Suprapubic skin (tissue), 4 donors: ENCODE measurements around the gene C2CD3. TPM values are rescaled to one million over a fixed set of nuclear protein-coding genes. Genes with fewer than 3 reads are reported as not detected.

Experiments
- DNase-seq, 2 donors: peaks; one replicate each; pipeline ENCODE4 v3.0.0-alpha.2; 2019; ENCODE audit warnings: low spot score in 2 of 2
- H3K27ac ChIP-seq: fragments of 200-600 bp; sonication (generic); one replicate; pipeline ENCODE4 v1.5.1; 2019
- H3K27me3 ChIP-seq: fragments of 200-600 bp; sonication (generic); one replicate; pipeline ENCODE4 v1.5.1; 2019
- H3K36me3 ChIP-seq: fragments of 200-600 bp; sonication (generic); one replicate; pipeline ENCODE4 v1.5.1; 2019
- H3K4me1 ChIP-seq: fragments of 200-600 bp; sonication (generic); one replicate; pipeline ENCODE4 v1.5.1; 2019
- H3K4me3 ChIP-seq: fragments of 200-600 bp; sonication (generic); one replicate; pipeline ENCODE4 v1.5.1; 2019; ENCODE audit warnings: mild to moderate bottlenecking
- H3K9me3 ChIP-seq: fragments of 200-600 bp; sonication (generic); one replicate; pipeline ENCODE4 v1.5.1; 2019
- CTCF ChIP-seq, 2 donors: fragments of 200-600 bp in 1 of 2; fragments of 450-650 bp in 1 of 2; sonication (generic) in 1 of 2; IDR thresholded peaks; one replicate each; pipeline ENCODE4 v1.5.1; 2016 to 2019; ENCODE audit warnings: antibody characterized with exemption in 2 of 2, mild to moderate bottlenecking in 1 of 2, moderate library complexity in 1 of 2
- EP300 ChIP-seq: sonication (generic); formaldehyde crosslinking; IDR thresholded peaks from one replicate; pipeline ENCODE4 v1.6.1; 2017; ENCODE audit warnings: antibody characterized with exemption
- POLR2A ChIP-seq, 2 donors: fragments of 450-650 bp; IDR thresholded peaks; one replicate each; pipeline ENCODE4 v1.6.1; 2017; ENCODE audit warnings: antibody characterized with exemption in 2 of 2, mild to moderate bottlenecking in 2 of 2, moderate library complexity in 2 of 2
- POLR2AphosphoS5 ChIP-seq, 3 donors: sonication (generic); formaldehyde crosslinking; IDR thresholded peaks; one replicate each; pipeline ENCODE4 v1.6.1; 2017; ENCODE audit warnings: antibody characterized with exemption in 3 of 3
- WGBS: methylation state at CpG from one replicate; pipeline ENCODE4 v1.1.5; 2018; 5-methylcytosine and 5-hydroxymethylcytosine counted together
- total RNA-seq, 4 donors: library from RNA; depleted of rRNA; stranded (reverse); fragments of >200 nt; gene quantifications; one replicate each; pipeline ENCODE4 v1.1.0, GENCODE V29; 2016

Gene C2CD3
- total RNA-seq, 4 donors from 2014 or later = 16.9 to 41.3 (median 29.2) TPM

GRCh38 chr11:74025467-74026166, 145.2 kb downstream of the C2CD3 start:
- DNase-seq = no peak
- peaks cover 14% of the 10 kb centered on the region for H3K36me3 ChIP-seq
- 91% methylated on average over 7 of the region's 7 CpGs for WGBS
- H3K4me1 ChIP-seq = no peaks in the 10 kb centered on the region
- H3K9me3 ChIP-seq = no peaks in the 10 kb centered on the region
- H3K4me3 ChIP-seq = no peak overlapping the region
- H3K27me3 ChIP-seq = no peaks in the 10 kb centered on the region
- H3K27ac ChIP-seq = no peak overlapping the region
- TF ChIP-seq POLR2A (IDR thresholded peaks at IDR 0.05) (no peak), POLR2AphosphoS5 (IDR thresholded peaks at IDR 0.05) (no peak), CTCF (IDR thresholded peaks at IDR 0.05) (no peak), EP300 (no peak)

GRCh38 chr11:74024261-74025029, 146.4 kb downstream of the C2CD3 start:
- Histone ChIP-seq H3K9me3 (no peaks in the 10 kb centered on the region), H3K4me1 (peaks cover 10% of the 10 kb centered on the region), H3K27me3 (no peaks in the 10 kb centered on the region), H3K4me3 (no peak overlapping the region), H3K27ac (no peak overlapping the region), H3K36me3 (peaks cover 11% of the 10 kb centered on the region)
- DNase-seq = no peak
- TF ChIP-seq POLR2A (IDR thresholded peaks at IDR 0.05) (no peak), CTCF (IDR thresholded peaks at IDR 0.05) (no peak), EP300 (no peak), POLR2AphosphoS5 (IDR thresholded peaks at IDR 0.05) (no peak)
- 60% methylated on average over 2 of the region's 2 CpGs for WGBS

- Histone ChIP-seq H3K27ac (no peak overlapping the region), H3K4me3 (no peak overlapping the region), H3K4me1 (peaks cover 21% of the 10 kb centered on the region), H3K9me3 (no peaks in the 10 kb centered on the region), H3K27me3 (no peaks in the 10 kb centered on the region), H3K36me3 (peaks cover 6% of the 10 kb centered on the region)
- TF ChIP-seq POLR2A (IDR thresholded peaks at IDR 0.05) (no peak), POLR2AphosphoS5 (IDR thresholded peaks at IDR 0.05) (no peak), EP300 (no peak), CTCF (IDR thresholded peaks at IDR 0.05) (no peak)
- DNase-seq = no peak
Observed at GRCh38 chr11:74023276-74023675, 147.5 kb downstream of the C2CD3 start.

GRCh38 chr11:74022546-74022945, 148.3 kb downstream of the C2CD3 start:
- peaks cover 29% of the 10 kb centered on the region for H3K4me1 ChIP-seq
- WGBS = 84% methylated on average over 6 of the region's 6 CpGs
- no peaks in the 10 kb centered on the region for H3K27me3 ChIP-seq
- H3K4me3 ChIP-seq = no peak overlapping the region
- H3K27ac ChIP-seq = no peak overlapping the region
- H3K9me3 ChIP-seq = no peaks in the 10 kb centered on the region
- H3K36me3 ChIP-seq = peaks cover 4% of the 10 kb centered on the region
- no peak for TF ChIP-seq EP300
- TF ChIP-seq POLR2AphosphoS5 (IDR thresholded peaks at IDR 0.05) = no peak
- TF ChIP-seq CTCF (IDR thresholded peaks at IDR 0.05) = no peak
- TF ChIP-seq POLR2A (IDR thresholded peaks at IDR 0.05) = no peak
- DNase-seq = no peak

- peaks cover 31% of the 10 kb centered on the region for H3K4me1 ChIP-seq
- H3K27ac ChIP-seq = no peak overlapping the region
- no peaks in the 10 kb centered on the region for H3K27me3 ChIP-seq
- no peak for DNase-seq
- H3K4me3 ChIP-seq = no peak overlapping the region
- H3K36me3 ChIP-seq = peaks cover 6% of the 10 kb centered on the region
- H3K9me3 ChIP-seq = no peaks in the 10 kb centered on the region
- TF ChIP-seq EP300 (no peak), POLR2A (IDR thresholded peaks at IDR 0.05) (no peak), POLR2AphosphoS5 (IDR thresholded peaks at IDR 0.05) (no peak)
- 98% methylated on average over 6 of the region's 6 CpGs for WGBS
Observed at GRCh38 chr11:74021998-74022397, 148.8 kb downstream of the C2CD3 start.
